Measurements from ENCODE around the gene ETV4. TPM values are rescaled to one million over a fixed set of nuclear protein-coding genes. Genes with fewer than 3 reads are reported as not detected.

Gene ETV4
- total and polyA plus RNA-seq, 2 of the 13 experiments (the other 11 are each of a cell fraction or from before 2014, with no cell fraction given): 128 to 330 TPM

DNA sequence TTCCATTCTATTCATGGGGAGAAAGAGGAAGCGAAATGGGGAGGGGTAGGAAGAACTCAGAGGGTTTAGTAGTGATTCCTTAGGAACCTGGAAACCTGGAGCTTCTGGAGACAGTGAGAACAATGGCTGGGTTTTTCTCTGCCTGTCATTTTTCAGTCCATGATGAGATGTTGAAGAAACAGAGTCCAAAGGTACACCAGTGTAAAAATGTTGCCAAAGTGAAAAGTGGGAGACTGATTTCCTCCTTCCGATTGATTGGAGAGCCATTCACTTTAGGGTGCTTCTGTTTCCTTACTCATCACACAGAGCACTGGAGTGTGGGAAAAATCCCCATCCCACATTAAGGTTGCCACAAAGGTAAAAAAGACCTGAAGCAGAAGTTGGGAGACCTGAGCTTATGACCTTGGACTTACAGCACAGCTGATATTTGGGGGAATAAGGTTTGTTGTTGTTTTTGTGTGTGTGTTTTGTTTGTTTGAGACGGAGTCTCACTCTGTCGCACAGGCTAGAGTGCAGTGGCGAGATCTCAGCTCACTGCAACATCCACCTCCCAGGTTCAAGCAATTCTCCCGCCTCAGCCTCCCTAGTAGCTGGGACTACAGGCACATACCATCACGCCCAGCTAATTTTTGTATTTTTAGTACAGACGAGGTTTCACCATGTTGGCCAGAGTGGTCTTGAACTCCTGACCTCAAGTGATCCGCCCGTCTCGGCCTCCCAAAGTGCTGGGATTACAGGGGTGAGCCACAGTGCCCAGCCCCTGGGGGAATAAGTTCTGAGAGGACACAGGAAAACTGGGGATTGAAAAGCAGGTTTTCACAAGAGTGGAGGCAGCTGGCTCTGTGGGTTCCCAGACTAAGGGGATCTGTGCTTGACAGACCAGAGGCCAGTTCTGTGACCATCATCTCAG lies 63.8 kb downstream of the ETV4 start (continued):
- TF ChIP-seq, protein P1, sequence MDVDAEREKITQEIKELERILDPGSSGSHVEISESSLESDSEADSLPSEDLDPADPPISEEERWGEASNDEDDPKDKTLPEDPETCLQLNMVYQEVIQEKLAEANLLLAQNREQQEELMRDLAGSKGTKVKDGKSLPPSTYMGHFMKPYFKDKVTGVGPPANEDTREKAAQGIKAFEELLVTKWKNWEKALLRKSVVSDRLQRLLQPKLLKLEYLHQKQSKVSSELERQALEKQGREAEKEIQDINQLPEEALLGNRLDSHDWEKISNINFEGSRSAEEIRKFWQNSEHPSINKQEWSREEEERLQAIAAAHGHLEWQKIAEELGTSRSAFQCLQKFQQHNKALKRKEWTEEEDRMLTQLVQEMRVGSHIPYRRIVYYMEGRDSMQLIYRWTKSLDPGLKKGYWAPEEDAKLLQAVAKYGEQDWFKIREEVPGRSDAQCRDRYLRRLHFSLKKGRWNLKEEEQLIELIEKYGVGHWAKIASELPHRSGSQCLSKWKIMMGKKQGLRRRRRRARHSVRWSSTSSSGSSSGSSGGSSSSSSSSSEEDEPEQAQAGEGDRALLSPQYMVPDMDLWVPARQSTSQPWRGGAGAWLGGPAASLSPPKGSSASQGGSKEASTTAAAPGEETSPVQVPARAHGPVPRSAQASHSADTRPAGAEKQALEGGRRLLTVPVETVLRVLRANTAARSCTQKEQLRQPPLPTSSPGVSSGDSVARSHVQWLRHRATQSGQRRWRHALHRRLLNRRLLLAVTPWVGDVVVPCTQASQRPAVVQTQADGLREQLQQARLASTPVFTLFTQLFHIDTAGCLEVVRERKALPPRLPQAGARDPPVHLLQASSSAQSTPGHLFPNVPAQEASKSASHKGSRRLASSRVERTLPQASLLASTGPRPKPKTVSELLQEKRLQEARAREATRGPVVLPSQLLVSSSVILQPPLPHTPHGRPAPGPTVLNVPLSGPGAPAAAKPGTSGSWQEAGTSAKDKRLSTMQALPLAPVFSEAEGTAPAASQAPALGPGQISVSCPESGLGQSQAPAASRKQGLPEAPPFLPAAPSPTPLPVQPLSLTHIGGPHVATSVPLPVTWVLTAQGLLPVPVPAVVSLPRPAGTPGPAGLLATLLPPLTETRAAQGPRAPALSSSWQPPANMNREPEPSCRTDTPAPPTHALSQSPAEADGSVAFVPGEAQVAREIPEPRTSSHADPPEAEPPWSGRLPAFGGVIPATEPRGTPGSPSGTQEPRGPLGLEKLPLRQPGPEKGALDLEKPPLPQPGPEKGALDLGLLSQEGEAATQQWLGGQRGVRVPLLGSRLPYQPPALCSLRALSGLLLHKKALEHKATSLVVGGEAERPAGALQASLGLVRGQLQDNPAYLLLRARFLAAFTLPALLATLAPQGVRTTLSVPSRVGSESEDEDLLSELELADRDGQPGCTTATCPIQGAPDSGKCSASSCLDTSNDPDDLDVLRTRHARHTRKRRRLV (CRISPR knock-in tag; IDR thresholded peaks at IDR 0.05): no peak
- TF ChIP-seq FOXK1 (CRISPR knock-in tag; IDR thresholded peaks at IDR 0.05; ENCODE audit: borderline replicate concordance, low read depth): peak; percentile 13; the same call in 1 of the 2 replicates
- TF ChIP-seq, protein P2, sequence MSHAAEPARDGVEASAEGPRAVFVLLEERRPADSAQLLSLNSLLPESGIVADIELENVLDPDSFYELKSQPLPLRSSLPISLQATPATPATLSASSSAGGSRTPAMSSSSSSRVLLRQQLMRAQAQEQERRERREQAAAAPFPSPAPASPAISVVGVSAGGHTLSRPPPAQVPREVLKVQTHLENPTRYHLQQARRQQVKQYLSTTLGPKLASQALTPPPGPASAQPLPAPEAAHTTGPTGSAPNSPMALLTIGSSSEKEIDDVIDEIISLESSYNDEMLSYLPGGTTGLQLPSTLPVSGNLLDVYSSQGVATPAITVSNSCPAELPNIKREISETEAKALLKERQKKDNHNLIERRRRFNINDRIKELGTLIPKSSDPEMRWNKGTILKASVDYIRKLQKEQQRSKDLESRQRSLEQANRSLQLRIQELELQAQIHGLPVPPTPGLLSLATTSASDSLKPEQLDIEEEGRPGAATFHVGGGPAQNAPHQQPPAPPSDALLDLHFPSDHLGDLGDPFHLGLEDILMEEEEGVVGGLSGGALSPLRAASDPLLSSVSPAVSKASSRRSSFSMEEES (CRISPR knock-in tag; IDR thresholded peaks at IDR 0.05): peak; percentile 4; the same call in 1 of the 2 replicates
- TF ChIP-seq, protein P3, sequence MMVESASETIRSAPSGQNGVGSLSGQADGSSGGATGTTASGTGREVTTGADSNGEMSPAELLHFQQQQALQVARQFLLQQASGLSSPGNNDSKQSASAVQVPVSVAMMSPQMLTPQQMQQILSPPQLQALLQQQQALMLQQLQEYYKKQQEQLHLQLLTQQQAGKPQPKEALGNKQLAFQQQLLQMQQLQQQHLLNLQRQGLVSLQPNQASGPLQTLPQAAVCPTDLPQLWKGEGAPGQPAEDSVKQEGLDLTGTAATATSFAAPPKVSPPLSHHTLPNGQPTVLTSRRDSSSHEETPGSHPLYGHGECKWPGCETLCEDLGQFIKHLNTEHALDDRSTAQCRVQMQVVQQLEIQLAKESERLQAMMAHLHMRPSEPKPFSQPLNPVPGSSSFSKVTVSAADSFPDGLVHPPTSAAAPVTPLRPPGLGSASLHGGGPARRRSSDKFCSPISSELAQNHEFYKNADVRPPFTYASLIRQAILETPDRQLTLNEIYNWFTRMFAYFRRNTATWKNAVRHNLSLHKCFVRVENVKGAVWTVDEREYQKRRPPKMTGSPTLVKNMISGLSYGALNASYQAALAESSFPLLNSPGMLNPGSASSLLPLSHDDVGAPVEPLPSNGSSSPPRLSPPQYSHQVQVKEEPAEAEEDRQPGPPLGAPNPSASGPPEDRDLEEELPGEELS (CRISPR knock-in tag; IDR thresholded peaks at IDR 0.05): peak; percentile 75
- peak; percentile 79 for TF ChIP-seq HNF4A (CRISPR knock-in tag; IDR thresholded peaks at IDR 0.05)
- TF ChIP-seq HMGA1 (CRISPR knock-in tag; conservative IDR thresholded peaks at IDR 0.05): no peak
- no peak for TF ChIP-seq NFE2L1 (CRISPR knock-in tag; IDR thresholded peaks at IDR 0.05; ENCODE audit: borderline replicate concordance)
- TF ChIP-seq ZNF530 (CRISPR knock-in tag; IDR thresholded peaks at IDR 0.05; ENCODE audit: low read depth): no peak
- no peak for TF ChIP-seq RORA (CRISPR knock-in tag; IDR thresholded peaks at IDR 0.05)
- TF ChIP-seq HNF4G (IDR thresholded peaks at IDR 0.05; ENCODE audit: borderline replicate concordance, low read depth, low read length): peak; percentile 29; the same call in 1 of the 2 replicates
- TF ChIP-seq HNF4G (CRISPR knock-in tag; IDR thresholded peaks at IDR 0.05; ENCODE audit: borderline replicate concordance, low read depth): no peak
- TF ChIP-seq MAFF (IDR thresholded peaks at IDR 0.05; ENCODE audit: low read depth, low read length): no peak
- TF ChIP-seq ZNF781 (CRISPR knock-in tag; IDR thresholded peaks at IDR 0.05; ENCODE audit: borderline replicate concordance, not compliant biosample characterization): peak; percentile 40
- peak; percentile 93 for TF ChIP-seq ZNF441 (CRISPR knock-in tag; IDR thresholded peaks at IDR 0.05; ENCODE audit: borderline replicate concordance)
